GM18502 (cell line): Measurements from ENCODE around the gene DLL3.

ENCODE experiments used
- ATAC-seq: cut with Tn5 transposase; IDR thresholded peaks from one replicate; pipeline ENCODE4 v1.9.1; 2021; ENCODE audit warnings: mild to moderate bottlenecking; ENCODE audit not compliant: unreplicated experiment, poor library complexity

DLL3 gene

DNA sequence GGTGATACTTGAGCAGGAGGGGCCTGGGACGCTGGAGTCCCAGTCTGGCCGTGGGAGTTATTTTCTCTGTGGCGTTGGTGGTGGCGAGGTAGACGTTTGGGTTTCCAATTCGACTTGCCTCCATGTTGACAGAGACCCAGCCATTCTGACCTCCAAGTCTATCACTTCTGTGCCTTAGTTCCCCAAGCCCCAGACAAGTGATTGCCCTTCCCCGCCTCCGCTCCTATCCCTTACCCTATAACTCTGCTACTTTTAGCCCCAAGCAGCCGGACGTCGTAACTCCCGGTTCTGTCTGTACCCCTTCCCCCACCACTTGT, 17.6 kb upstream of the DLL3 start:
- no peak for ATAC-seq

DNA sequence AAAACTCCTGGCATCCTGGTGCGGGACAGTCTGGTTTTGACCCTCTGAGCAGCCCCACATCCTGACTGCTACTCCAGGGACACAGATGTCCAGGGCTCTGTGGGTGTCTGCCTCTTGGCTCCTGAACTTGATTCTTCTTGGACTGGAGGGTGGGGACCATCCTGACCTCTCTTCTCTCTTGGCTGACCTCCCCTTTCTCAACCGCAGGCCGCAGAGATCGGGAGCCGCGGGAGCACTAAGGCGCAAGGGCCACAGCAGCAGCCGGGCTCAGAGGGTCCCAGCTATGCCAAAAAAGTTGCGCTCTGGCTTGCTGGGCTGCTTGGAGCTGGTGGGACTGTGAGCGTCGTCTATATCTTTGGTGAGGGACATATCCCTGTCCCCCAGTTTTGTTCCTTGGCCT, 17.1 kb upstream of the DLL3 start:
- no peak for ATAC-seq

DNA sequence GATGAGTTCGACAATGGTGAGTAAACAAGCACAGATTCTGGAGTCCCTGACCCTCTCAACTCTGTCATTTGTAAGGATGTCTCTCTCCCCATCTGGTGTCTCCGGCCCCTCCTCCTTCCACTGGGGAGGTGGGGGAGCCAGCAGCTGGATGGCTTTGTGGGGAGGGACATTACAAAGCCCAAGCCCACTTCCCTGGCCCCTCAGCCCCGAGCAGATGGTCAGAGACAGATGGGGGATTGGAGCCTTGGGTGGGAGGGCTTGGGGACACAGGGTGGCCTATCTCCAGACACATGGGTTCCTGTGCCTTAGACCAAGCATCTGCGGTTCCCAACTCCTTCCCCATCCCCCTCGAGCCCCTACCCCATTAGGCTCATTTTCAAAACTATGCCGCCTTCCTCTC, 15.6 kb upstream of the DLL3 start:
- ATAC-seq = no peak

DNA sequence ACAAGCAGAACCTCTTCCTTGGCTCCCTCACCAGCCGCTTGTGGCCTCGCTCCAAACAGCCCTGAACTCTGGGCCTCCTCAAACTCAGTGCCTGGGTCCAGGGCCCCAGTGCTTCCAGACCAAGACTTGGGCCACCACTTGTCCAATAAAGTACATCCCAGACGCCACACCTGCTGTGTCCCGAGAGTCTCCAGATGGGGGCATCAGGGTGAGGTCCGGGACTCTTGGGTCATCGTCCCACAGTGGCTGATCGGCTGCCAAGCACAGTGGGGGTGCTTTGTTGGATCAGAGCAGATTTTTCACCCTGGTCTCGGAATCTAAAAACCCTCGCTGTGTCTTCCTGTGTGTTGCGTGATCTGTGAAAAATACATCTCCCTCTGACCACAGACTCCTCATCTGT, 9.0 kb upstream of the DLL3 start:
- no peak for ATAC-seq

DNA sequence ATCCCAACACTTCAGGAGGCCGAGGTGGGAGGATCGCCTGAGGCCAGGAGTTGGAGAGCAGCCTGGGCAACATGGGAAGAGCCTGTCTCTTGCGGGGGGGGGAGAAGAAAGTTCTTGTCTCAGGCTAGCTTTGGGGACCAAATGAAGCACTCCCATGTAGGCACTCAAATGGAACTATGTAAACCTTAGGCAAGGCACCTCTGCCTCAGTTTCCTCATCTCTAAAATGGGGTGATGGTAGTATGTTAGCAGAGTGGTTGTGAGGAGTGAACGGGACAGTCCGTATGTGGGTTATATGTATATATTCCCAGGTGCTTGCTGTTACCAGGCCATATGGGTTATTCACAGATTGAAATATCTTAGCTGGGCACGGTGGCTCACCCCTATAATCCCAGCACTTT, 6.5 kb upstream of the DLL3 start:
- ATAC-seq = no peak

DNA sequence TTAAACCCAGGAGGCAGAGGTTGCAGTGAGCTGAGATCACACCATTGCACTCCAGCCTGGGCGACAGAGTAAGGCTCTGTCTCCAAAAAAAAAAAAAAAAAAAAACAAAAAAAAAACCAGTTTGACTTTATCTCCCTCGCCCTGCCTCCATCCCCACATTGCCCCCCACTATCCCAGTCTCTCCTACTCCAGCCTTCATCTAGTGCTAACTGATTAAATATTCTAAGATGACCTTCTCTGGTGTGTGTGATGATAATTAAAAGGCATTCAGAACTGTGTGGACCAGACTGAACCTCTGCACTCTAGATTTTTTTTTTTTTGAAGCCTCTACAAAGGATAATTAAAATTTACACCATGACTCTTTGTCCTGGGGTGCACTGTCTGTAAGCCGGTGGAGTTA, 6.0 kb upstream of the DLL3 start:
- no peak for ATAC-seq

DNA sequence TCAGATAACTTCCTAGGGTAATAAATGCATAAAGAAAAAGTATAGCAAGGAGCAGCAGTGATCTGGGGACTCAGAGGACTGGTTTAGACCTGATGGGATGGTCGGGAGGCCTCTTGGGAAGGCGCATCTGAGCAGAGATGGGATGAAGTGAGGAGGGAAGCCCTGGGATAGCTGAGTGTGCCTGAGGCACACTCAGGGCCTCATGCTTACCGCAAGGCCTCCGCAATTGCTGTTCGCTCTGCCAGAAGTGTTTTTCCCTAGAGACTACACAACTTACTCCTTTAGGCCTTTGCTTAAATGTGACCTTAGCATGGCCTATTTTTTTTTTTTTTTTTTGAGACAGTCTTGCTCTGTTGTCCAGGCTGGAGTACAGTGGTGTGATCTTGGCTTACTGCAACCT, 4.1 kb upstream of the DLL3 start:
- no peak for ATAC-seq

DNA sequence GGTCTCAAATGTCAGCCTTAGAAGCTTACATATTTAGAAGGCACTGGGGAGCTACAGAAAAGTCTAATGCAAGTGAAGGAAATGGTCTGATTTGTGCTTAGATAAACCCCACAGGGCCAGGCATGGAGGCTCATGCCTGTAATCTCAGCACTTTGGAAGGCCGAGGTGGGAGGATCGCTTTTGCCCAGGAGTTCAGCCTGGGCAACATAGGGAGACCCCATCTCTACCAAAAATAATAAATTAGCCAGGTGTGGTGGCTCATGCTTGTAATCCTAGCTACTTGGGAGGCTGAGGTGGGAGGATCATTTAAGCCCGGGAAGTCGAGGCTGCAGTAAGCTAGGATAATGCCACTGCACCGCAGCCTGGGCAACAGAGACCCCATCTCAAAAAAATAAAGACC, 2.7 kb upstream of the DLL3 start:
- no peak for ATAC-seq

GRCh38 chr19:39497701-39497995, 1.1 kb upstream of the DLL3 start:
- ATAC-seq = no peak

DNA sequence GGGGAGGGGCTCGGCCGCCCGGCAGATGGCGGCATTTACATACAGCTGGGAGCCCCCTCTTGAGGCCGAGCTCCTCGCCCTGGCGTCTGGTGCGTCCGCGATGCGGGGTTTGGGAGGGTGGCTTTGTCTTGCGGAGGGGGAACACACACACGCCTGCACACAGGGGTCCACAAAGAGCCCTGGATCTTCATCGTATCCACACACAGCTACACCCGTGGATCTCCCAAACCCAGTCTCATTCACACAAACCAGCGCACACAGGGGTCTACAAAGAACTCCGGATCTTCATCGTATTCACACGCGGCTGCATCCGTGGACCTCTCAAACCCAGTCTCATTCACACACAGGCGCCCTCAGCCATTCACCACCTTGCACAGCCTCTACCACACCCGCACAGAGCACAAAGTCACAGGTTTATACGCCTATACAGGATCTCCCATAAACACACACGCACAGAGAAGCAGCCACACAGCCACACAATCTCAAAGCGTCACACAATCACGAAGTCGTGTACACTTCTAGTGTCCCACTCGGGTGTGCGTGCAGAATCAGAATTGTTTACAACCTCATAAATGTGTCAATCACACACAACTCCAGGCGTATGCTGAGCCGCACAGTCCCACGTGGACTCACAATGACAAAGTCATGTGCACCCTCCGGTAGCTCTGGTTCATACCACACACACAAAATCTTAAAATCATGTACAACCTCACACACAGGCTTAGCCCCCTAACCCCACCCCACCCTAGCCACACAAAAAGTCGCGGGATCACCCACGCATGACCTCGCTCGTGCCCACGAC, 550 bp upstream of the DLL3 start:
- no peak for ATAC-seq

DNA sequence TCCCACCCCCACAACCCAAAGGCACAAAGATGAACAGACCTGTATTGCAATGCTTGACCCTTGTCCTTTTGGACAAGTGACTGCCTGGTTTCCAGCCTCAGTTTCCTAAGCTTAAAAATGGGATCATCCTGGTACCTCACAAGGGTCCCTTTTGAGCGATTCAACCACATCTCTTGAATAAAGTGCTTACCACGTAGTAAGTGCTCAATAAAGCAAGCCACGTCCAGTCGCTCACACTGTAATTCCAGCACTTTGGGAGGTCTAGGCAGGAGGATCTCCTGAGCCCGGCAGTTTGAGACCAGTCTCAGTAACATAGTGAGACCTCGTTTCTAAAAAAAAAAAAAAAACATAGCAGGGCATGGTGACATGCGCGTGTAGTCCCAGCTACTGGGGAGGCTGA, 1.2 kb downstream of the DLL3 start:
- no peak for ATAC-seq

- ATAC-seq = no peak
Observed at GRCh38 chr19:39500543-39500942, 1.8 kb downstream of the DLL3 start.

GRCh38 chr19:39501340-39501739, 2.6 kb downstream of the DLL3 start:
- ATAC-seq = no peak

DNA sequence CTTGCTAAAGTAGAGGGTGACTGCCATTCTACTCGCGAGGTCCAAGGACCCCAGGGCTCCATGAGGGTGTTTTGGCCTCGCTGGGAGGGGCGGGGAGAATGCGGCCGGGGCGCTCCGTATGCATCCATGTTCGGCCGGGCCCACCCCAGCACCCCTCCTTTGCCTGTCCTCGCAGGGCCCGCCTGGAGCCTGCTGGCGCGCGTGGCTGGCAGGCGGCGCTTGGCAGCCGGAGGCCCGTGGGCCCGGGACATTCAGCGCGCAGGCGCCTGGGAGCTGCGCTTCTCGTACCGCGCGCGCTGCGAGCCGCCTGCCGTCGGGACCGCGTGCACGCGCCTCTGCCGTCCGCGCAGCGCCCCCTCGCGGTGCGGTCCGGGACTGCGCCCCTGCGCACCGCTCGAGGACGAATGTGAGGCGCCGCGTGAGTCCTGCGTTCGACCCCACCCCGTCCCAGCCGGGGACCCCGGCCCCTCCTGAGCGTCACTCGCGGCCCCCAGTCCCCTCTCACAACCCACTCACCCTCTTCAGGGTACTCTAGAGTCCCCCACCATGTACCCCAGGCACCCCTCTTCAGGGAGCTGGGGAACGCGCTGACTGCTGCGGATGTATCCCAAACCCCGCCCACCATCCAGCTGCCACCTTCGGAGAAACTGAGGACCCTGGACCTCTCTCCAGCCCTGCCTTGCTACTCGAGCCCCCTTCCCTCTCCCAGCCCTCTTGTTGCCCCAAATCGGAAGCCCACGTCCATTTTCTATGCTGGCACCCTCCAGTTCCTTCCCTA, 4.1 kb downstream of the DLL3 start:
- ATAC-seq = no peak

- ATAC-seq = no peak
Observed at GRCh38 chr19:39506598-39506943, 7.8 kb downstream of the DLL3 start.

- ATAC-seq = peak; percentile 64
Observed at GRCh38 chr19:39506944-39507714, 8.4 kb downstream of the DLL3 start.

DNA sequence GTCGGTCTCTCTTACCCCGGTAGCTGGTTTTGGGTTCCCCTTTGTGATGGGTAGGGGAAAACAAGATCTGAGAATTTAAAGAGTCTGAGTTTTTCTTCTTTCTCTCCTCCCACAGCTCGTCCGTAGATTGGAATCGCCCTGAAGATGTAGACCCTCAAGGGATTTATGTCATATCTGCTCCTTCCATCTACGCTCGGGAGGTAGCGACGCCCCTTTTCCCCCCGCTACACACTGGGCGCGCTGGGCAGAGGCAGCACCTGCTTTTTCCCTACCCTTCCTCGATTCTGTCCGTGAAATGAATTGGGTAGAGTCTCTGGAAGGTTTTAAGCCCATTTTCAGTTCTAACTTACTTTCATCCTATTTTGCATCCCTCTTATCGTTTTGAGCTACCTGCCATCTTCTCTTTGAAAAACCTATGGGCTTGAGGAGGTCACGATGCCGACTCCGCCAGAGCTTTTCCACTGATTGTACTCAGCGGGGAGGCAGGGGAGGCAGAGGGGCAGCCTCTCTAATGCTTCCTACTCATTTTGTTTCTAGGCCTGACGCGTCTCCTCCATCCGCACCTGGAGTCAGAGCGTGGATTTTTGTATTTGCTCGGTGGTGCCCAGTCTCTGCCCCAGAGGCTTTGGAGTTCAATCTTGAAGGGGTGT, 9.1 kb downstream of the DLL3 start:
- no peak for ATAC-seq

DNA sequence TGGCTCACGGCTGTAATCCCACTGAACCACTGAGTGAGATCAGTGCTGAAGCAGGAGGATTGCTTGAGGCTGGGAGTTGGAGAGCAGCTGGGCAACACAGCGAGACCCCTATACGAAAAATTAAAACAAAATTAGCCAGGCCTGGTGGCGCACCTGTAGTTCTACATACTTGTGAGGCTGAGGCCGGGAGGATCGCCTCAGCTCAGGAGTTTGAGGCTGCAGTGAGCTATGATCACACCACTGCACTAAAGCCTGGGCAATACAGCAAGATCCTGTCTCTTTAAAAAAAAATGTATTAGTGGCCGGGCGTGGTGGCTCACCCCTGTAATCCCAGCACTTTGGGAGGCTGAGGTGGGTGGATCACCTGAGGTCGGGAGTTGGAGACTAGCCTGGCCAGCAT, 9.9 kb downstream of the DLL3 start:
- no peak for ATAC-seq

DNA sequence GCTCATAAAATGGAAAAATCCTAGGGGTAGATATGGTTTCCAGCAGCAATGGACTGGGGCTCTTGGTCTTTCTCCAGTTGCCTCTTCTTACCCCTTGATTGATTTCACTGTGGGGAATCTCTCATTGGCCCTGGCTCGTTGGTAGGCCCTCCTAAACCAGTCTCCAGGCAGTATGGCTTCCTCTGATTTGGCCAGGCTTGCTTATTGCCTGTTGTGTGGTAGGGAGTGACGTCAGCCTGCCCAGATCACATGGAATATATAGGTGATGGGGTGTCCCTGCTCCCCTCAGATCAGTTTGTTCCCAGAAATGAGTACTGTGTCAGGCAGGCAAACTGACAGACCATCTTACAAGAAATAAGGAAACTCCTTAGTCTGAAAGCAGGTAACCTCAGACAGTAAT, 10.5 kb downstream of the DLL3 start:
- ATAC-seq = no peak

DNA sequence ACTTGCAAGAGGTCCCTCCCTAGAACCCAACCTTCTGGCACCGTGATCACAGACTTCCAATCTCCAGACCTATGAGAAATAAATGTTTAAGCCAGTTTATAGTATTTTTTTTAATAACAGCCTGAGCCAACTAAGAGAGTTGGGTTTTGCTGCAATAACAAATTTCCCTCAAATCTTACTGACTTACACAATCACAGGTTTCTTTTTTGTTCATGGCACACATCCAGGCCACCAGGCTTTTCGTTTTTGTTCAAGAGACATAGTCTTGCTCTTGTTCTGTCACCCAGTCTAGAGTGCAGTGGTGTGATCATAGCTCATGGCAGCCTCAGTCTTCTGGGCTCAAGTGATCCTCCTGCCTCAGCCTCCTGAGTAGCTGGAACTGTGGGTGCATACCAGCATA, 14.2 kb downstream of the DLL3 start:
- no peak for ATAC-seq

DNA sequence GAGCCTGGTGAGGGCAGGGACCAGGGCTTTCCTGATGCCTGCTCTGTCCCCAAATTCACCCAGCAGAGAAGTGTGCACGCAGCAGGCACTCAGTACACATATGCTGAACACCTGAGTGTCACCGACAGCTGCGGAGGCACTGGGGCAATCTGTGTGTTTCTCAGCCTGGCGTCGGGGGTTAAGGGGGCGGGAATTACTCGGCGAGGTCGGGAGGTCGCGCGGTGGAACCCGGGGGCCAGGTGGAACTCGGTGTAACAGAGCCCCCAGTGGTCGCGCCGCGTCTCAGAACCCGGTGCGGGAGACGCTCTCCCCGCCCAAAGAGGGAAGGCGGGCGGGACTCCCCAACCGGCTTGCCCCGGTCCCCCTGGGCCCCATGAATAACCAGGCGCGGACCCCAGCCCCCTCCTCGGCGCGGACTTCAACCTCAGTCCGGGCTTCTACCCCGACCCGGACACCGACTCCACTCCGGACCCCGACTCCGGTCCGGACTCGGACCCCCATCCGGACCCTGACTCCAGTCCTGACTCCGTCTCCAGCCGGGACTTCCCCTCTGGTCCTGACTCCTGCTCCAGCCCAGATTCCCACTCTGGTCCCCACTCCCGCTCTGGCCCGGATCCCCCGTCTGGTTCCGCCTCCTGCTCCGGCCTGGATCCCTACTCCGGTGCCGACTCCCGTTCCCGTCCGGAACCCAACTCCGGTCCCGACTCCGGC, 16.2 kb downstream of the DLL3 start, which contains the start of gene SELENOV:
Gene SELENOV, plus strand, starts transcription at position 300 of the 711 bp plus-strand sequence. Its CDS starts 74 bp downstream, at position 374.
- ATAC-seq = no peak
